T-helper 2 cell treated with Interferon-gamma antibody and Interleukin-4, amounts not matched to agents 5 μg/mL and 100 μg/mL, for 36 hours (primary cell): ENCODE results near the gene PLXND1.
"Not testable (repeated sequence)": the region's sequence is repeated elsewhere in the genome, so short reads cannot be mapped to it uniquely, and the experiment has no call there.

ENCODE experiments used
- DNase-seq: peaks from one replicate; pipeline ENCODE4 v3.0.0; 2021; ENCODE audit warnings: low spot score
- H3K27ac Mint-ChIP-seq: one replicate; pipeline ENCODE4 v1.8.0; 2021; ENCODE audit warnings: mild to moderate bottlenecking, mixed read lengths
- H3K27me3 Mint-ChIP-seq: one replicate; pipeline ENCODE4 v1.8.0; 2021; ENCODE audit warnings: low read depth, mixed read lengths
- H3K36me3 Mint-ChIP-seq: one replicate; pipeline ENCODE4 v1.8.0; 2021; ENCODE audit warnings: low read depth, mixed read lengths
- H3K4me1 Mint-ChIP-seq: one replicate; pipeline ENCODE4 v1.8.0; 2021; ENCODE audit warnings: low read depth, mixed read lengths
- H3K4me3 Mint-ChIP-seq: one replicate; pipeline ENCODE4 v1.8.0; 2022; ENCODE audit warnings: mild to moderate bottlenecking, moderate library complexity, mixed read lengths
- H3K9me3 Mint-ChIP-seq: one replicate; pipeline ENCODE4 v1.8.0; 2021; ENCODE audit warnings: mixed read lengths

The PLXND1 gene

GRCh38 chr3:129519449-129519848 lies 87.0 kb downstream of the PLXND1 start:
- Mint-ChIP-seq H3K27me3 (no peaks in the 10 kb centered on the region), H3K4me1 (no peaks in the 10 kb centered on the region), H3K36me3 (no peaks in the 10 kb centered on the region), H3K27ac (no peak overlapping the region), H3K9me3 (no peaks in the 10 kb centered on the region), H3K4me3 (no peak overlapping the region)
- no peak for DNase-seq

GRCh38 chr3:129518581-129518980 lies 87.9 kb downstream of the PLXND1 start:
- no peak for DNase-seq
- H3K4me1 Mint-ChIP-seq, result no peaks in the 10 kb centered on the region
- no peaks in the 10 kb centered on the region for H3K36me3 Mint-ChIP-seq
- H3K27ac Mint-ChIP-seq, result no peak overlapping the region
- H3K4me3 Mint-ChIP-seq, result no peak overlapping the region
- no peaks in the 10 kb centered on the region for H3K9me3 Mint-ChIP-seq
- H3K27me3 Mint-ChIP-seq, result no peaks in the 10 kb centered on the region

GRCh38 chr3:129518038-129518561 lies 88.4 kb downstream of the PLXND1 start:
- no peak overlapping the region for H3K27ac Mint-ChIP-seq
- H3K36me3 Mint-ChIP-seq, result no peaks in the 10 kb centered on the region
- no peak for DNase-seq
- no peaks in the 10 kb centered on the region for H3K27me3 Mint-ChIP-seq
- no peaks in the 10 kb centered on the region for H3K9me3 Mint-ChIP-seq
- no peaks in the 10 kb centered on the region for H3K4me1 Mint-ChIP-seq
- no peak overlapping the region for H3K4me3 Mint-ChIP-seq

- no peaks in the 10 kb centered on the region for H3K27me3 Mint-ChIP-seq
- no peak overlapping the region for H3K27ac Mint-ChIP-seq
- no peaks in the 10 kb centered on the region for H3K4me1 Mint-ChIP-seq
- no peaks in the 10 kb centered on the region for H3K9me3 Mint-ChIP-seq
- DNase-seq, result no peak
- H3K36me3 Mint-ChIP-seq, result no peaks in the 10 kb centered on the region
- H3K4me3 Mint-ChIP-seq, result no peak overlapping the region
Observed at GRCh38 chr3:129517516-129517915, 89.0 kb downstream of the PLXND1 start.

GRCh38 chr3:129515821-129516432 lies 90.5 kb downstream of the PLXND1 start:
- H3K27me3 Mint-ChIP-seq, H3K9me3 Mint-ChIP-seq, H3K27ac Mint-ChIP-seq, H3K36me3 Mint-ChIP-seq, DNase-seq, H3K4me1 Mint-ChIP-seq, H3K4me3 Mint-ChIP-seq: not testable (repeated sequence)

- H3K9me3 Mint-ChIP-seq, H3K36me3 Mint-ChIP-seq, H3K27ac Mint-ChIP-seq, H3K27me3 Mint-ChIP-seq, DNase-seq, H3K4me3 Mint-ChIP-seq, H3K4me1 Mint-ChIP-seq: not testable (repeated sequence)
Observed at GRCh38 chr3:129515108-129515820, 91.2 kb downstream of the PLXND1 start.

GRCh38 chr3:129514563-129514962 lies 91.9 kb downstream of the PLXND1 start:
- Mint-ChIP-seq H3K27ac (no peak overlapping the region), H3K27me3 (no peaks in the 10 kb centered on the region), H3K9me3 (no peaks in the 10 kb centered on the region), H3K36me3 (no peaks in the 10 kb centered on the region), H3K4me3 (no peak overlapping the region), H3K4me1 (peaks cover 3% of the 10 kb centered on the region)
- DNase-seq, result no peak

GRCh38 chr3:129514110-129514509 lies 92.4 kb downstream of the PLXND1 start:
- Mint-ChIP-seq H3K9me3 (no peaks in the 10 kb centered on the region), H3K4me1 (peaks cover 3% of the 10 kb centered on the region), H3K4me3 (no peak overlapping the region), H3K27me3 (no peaks in the 10 kb centered on the region), H3K27ac (no peak overlapping the region), H3K36me3 (no peaks in the 10 kb centered on the region)
- DNase-seq, result no peak

GRCh38 chr3:129513705-129514104 lies 92.8 kb downstream of the PLXND1 start:
- H3K36me3 Mint-ChIP-seq, result no peaks in the 10 kb centered on the region
- H3K4me3 Mint-ChIP-seq, result no peak overlapping the region
- peaks cover 3% of the 10 kb centered on the region for H3K4me1 Mint-ChIP-seq
- no peaks in the 10 kb centered on the region for H3K27me3 Mint-ChIP-seq
- no peak overlapping the region for H3K27ac Mint-ChIP-seq
- H3K9me3 Mint-ChIP-seq, result no peaks in the 10 kb centered on the region
- no peak for DNase-seq

- no peak for DNase-seq
- H3K4me3 Mint-ChIP-seq, result no peak overlapping the region
- H3K9me3 Mint-ChIP-seq, result no peaks in the 10 kb centered on the region
- H3K27ac Mint-ChIP-seq, result no peak overlapping the region
- H3K36me3 Mint-ChIP-seq, result no peaks in the 10 kb centered on the region
- H3K27me3 Mint-ChIP-seq, result no peaks in the 10 kb centered on the region
- H3K4me1 Mint-ChIP-seq, result peaks cover 3% of the 10 kb centered on the region
Observed at GRCh38 chr3:129512595-129512994, 93.9 kb downstream of the PLXND1 start.

GRCh38 chr3:129507181-129507831 lies 99.2 kb downstream of the PLXND1 start:
- H3K4me1 Mint-ChIP-seq, result peaks cover 3% of the 10 kb centered on the region
- H3K27ac Mint-ChIP-seq, result no peak overlapping the region
- H3K36me3 Mint-ChIP-seq, result no peaks in the 10 kb centered on the region
- no peaks in the 10 kb centered on the region for H3K27me3 Mint-ChIP-seq
- no peaks in the 10 kb centered on the region for H3K9me3 Mint-ChIP-seq
- no peak for DNase-seq
- H3K4me3 Mint-ChIP-seq, result no peak overlapping the region

- Mint-ChIP-seq H3K4me3 (no peak overlapping the region), H3K4me1 (peaks cover 3% of the 10 kb centered on the region), H3K27me3 (no peaks in the 10 kb centered on the region), H3K27ac (no peak overlapping the region), H3K36me3 (no peaks in the 10 kb centered on the region), H3K9me3 (no peaks in the 10 kb centered on the region)
- DNase-seq, result no peak
Observed at GRCh38 chr3:129506231-129506742, 100.2 kb downstream of the PLXND1 start.

GRCh38 chr3:129505341-129505740 lies 101.1 kb downstream of the PLXND1 start:
- no peak overlapping the region for H3K4me3 Mint-ChIP-seq

More at GRCh38 chr3:129505341-129505740, 101.1 kb downstream of the PLXND1 start:
- Mint-ChIP-seq H3K9me3 (no peaks in the 10 kb centered on the region), H3K36me3 (no peaks in the 10 kb centered on the region), H3K27me3 (no peaks in the 10 kb centered on the region), H3K27ac (no peak overlapping the region), H3K4me1 (no peaks in the 10 kb centered on the region)
- DNase-seq, result no peak
